Endothelial cell of hepatic sinusoid (primary cell): ENCODE measurements around the gene KDM6A.
"Not testable (repeated sequence)": the region's sequence is repeated elsewhere in the genome, so short reads cannot be mapped to it uniquely, and the experiment has no call there.

Experiments
- in situ Hi-C: cut with HindIII; loops from 2 replicates; pipeline ENCODE4 v1.10.0; 2017; ENCODE audit warnings: low sequenced_read_pairs

Gene KDM6A

DNA sequence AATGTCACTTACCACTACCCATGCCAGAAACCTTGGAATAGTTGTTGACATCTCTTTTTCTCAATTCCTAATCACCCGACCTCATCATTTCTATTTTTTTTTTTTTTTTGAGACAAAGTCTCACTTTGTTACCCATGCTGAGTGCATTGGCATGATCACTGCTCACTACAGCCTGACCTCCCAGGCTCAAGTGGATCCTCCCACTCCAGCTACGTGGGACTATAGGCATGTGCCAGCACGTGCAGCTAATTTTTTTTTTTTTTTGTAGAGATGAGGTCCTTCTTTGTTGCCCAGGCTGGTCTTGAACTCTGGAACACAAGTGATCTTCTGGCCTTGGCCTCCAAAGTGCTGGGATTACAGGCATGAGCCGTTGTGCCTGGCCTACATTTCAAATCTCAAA, 12.0 kb downstream of the KDM6A start:
- in situ Hi-C loops: no loop called here

DNA sequence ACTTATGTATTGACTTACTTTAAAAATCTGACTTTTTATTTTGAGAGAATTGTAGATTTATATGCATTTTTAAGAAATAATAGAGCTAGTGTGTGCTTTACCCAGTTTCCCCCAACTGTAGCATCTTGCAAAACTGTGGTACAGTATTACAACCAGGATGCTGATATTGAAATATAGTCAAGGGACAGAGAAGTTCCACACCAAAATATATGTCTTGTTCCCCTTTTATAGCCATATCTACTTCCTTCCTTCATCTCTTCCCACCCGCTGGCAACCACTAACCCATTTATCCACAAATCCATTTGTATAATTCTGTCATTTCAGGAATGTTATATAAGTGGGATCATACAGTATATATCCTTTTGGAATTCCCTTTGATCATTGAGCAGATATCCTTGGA, 16.8 kb downstream of the KDM6A start:
- in situ Hi-C loops: no loop called here

- in situ Hi-C loops: no loop called here
These were observed 17.3 kb downstream of the KDM6A start for GRCh38 chrX:44890247-44890646.

GRCh38 chrX:44890687-44891086, 17.7 kb downstream of the KDM6A start:
- in situ Hi-C loops: not testable (repeated sequence)

- in situ Hi-C loops: no loop called here
These were observed 18.7 kb downstream of the KDM6A start for GRCh38 chrX:44891642-44892041.

DNA sequence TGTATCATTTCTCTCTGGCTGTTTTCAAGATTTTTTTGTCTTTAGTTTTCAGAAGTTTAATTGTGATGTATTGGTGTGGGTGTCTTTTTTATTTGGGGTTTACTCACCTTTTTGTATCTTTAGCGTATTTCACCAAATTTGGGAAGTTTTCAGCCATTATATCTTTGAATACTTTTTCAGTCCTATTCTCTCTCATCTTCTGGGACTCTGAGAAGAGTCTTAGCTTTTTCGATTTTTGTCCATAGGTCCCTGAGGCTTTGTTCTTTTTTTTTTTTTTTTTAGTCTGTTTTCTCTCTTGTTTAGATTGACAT, 23.8 kb downstream of the KDM6A start:
- in situ Hi-C loops: no loop called here

DNA sequence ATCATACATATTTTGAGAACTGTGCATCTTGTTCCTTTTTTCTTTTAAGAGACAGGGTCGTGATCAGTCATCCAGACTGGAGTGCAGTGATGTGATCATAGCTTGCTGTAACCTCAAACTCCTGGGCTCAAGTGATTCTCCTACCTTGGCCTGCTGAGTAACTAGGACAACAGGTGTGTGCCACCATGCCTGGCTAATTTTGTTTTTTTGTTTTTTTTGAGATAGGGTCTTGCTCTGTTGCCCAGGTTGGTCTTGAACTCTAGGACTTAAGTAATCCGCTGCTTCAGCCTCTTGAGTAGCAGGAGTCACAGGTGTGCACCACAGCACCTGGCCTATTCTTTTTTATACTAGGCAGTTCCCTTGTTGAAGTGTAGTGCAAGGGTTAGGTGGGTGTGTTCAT, 24.6 kb downstream of the KDM6A start:
- in situ Hi-C loops: no loop called here

DNA sequence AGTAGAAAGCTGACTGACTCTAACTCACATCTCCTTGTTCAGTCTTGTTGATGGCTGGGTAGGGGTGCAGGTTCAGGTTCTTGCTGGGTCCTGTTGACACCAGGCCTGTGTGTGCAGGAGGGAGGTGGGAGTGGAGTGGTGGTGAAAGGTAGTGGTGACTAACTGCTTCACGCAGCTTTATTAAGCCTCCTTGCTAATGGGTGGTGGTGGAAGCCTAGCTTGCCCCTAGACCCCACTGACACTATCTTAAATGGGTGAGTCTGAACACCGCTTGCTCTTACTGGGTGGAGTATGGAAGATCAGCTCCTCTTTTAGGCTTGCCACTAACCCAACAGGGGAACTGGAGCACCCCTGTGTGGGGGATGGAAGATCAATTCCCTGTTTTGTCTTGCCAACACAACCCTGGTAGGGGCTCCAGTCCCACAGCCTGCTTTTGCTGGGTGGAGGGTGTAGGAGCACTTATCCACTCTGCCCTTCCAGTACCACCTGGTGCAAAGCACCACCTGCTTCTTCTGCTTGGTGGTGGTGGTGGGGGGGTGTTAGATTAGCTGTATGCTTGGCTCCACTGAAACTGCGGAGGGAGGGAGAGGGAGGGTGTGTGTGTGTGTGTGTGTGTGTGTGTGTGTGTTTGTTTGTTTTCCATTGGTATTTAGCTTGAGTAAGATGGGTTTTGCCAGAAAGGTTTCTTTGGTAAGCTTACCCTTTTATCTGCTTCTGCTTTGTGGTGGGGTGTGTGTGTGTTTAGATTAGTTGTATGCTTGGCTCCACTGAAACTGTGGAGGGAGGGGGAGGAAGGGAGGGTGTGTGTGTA, 25.6 kb downstream of the KDM6A start:
- in situ Hi-C loops: no loop called here

DNA sequence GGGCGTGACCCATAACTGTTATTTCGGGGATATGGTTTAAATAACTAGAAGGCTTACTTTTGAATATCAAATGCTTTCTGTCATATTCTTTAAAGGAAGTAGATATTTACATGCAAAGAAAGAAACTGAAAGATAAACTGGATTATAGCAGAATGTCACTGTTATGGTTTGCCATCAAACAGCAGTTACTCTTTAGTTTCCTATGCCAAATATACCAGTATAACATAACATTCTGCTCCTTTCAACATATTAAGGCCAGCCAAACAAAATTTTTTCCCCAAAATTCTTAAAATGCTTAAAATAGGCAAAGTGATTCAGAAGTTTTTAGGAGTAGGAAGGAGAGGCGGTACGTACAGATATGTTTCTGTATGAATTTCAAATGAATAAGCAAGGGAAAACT, 27.0 kb downstream of the KDM6A start:
- in situ Hi-C loops: no loop called here

- in situ Hi-C loops: no loop called here
These were observed 30.1 kb downstream of the KDM6A start for GRCh38 chrX:44903107-44903506.

DNA sequence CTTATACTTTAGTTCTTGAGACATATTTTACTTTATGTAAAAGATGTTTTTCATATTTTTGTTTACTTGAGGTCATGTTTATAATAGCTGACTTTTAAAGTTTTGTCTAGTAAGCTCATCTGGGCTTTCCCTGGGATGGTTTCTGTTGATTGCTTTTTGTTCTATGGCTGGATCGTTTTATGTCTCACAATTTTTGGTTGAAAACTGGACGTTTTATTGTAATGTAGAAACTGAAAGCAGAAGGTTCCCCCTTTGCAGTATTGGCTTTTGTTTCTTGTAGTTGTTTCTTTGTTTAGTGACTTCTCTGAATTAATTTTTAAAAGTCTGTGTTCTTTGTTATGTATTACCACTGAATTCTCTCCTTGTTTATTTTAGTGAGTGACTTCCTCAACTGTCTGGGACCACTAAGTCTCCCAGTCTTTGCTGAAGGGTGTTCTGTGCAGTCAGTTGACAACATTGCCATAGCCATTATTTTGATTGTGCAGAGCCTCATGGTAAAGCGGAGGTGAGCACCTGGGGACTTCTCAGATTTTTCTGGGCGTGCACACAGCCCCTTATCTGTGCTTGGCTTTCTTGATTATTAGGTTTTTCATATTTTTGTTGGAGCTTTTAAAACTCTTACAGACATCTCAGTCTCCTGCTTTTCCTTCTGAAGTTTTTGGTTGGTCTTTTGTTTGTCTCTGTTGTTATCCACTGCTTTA, 31.0 kb downstream of the KDM6A start:
- in situ Hi-C loops: no loop called here

DNA sequence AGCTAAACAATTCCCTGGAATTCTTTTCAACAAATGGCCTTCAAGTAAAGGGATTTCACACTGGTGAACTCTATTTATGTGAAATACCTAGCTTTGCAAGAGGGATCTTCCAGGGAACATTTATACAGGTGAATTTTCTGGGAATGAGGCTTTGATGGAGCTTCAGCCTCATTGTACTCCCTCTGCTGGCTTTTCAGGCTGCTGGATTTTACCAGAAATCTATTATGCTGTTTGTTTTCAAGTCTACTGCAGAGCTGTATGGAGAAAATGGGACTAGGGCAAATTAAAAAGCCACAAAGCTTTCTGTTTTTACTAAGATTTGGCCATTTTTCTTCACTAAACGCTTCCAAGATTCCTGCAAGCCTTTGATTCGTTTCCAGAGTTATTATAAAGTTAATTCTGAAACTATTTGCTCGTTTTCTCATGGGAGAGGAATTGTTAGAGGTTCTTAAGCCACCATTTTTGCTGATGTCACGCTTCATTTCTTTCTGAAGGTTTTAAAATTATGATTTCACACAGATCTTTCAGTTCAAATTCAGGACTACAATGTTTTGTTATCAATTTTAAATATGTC, 31.6 kb downstream of the KDM6A start:
- in situ Hi-C loops: no loop called here

- in situ Hi-C loops: no loop called here
These were observed 33.1 kb downstream of the KDM6A start for GRCh38 chrX:44906041-44906440.

DNA sequence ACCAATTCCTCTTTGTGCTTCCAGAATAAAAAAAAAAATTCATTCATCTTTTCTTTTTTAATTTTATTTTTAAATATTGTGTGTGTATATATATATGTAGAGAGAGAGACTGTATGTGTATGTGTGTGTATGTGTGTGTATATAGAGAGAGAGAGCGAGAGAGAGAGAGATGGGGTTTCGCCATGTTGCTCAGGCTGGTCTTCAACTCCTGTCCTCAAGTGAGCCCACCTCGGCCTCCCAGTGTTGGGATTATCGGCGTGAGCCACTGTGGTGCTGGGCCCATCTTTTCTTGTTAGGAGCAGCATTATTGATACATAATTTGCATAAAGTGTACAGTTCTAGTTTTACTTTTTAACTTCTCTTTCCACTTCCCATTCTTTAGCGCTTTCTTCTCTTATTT, 33.6 kb downstream of the KDM6A start:
- in situ Hi-C loops: no loop called here

GRCh38 chrX:44908153-44908552, 35.2 kb downstream of the KDM6A start:
- in situ Hi-C loops: no loop called here

DNA sequence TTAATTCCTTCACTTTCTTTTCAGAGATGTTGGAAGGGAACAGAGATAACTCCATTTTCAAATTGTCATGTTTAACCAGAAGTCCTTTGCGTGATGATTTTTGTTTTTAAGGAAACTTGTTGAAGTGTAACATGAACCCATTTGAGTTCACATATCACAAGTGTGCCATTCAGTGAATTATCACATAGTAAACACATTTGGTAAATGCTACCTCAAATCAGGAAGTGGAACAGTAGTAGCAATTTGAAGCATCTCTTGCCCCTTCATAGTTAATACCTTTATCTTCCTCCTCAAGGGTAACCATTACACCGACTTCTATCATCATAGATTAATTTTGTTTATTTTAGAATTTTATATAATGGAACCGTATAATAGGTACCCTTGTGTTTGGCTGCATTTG, 35.8 kb downstream of the KDM6A start:
- in situ Hi-C loops: no loop called here

DNA sequence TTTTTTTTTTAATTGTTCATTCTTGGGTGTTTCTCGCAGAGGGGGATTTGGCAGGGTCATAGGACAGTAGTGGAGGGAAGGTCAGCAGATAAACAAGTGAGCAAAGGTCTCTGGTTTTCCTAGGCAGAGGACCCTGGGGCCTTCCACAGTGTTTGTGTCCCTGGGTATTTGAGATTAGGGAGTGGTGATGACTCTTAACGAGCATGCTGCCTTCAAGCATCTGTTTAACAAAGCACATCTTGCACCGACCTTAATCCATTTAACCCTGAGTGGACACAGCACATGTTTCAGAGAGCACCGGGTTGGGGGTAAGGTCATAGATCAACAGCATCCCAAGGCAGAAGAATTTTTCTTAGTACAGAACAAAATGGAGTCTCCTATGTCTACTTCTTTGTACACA, 37.5 kb downstream of the KDM6A start:
- in situ Hi-C loops: not testable (repeated sequence)

DNA sequence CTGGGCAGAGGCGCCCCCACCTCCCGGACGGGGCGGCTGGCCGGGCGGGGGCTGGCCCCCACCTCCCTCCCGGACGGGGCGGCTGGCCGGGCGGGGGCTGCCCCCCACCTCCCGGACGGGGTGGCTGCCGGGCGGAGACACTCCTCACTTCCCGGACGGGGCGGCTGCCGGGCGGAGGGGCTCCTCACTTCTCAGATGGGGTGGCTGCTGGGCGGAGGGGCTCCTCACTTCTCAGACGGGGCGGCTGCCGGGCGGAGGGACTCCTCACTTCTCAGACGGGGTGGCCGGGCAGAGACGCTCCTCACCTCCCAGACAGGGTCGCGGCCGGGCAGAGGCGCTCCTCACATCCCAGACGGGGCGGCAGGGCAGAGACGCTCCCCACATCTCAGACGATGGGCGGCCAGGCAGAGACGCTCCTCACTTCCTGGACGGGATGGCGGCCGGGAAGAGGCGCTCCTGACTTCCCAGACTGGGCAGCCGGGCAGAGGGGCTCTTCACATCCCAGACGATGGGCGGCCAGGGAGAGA, 38.1 kb downstream of the KDM6A start:
- in situ Hi-C loops: not testable (repeated sequence)

DNA sequence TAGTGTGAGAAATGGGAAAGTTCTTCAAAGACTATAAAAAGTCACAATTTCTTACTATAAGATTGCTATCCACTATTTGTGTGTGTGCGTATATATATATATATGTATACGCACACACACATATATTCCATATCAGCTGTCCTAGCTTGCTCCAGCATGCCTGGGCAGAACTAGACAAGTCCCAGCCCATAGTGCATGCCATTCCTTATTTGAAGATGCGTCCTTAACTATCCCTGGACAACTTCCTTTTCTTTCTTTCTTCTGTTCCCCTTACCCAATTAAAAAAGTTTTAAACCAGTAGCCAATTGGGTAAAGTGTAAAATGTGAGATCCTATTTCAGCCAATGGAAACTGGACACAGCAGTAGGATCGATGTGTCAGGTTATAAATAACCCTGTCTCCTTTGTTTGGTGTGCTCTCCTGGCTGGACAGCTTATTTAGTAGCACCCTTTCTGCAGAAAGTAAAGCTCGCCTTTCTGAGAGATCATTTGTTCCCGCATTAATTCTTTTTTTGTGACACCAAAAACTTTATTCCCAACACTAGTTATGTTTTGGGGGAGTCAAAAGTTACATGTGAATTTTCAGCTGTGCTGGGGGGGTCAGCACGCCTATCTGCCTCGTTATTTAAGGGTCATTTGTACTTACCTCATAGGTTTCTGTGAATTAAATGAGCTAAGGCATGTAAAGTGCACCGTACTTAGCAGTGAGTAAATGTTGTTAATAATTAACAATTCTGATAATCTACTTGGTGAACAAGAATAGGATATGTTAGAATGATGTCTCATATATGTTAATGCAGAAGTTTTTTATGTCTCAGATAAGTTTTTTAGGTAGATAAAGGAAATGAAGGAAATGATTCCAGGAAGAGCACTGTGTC, 40.9 kb downstream of the KDM6A start:
- in situ Hi-C loops: no loop called here

GRCh38 chrX:44914532-44915198, 41.7 kb downstream of the KDM6A start:
- in situ Hi-C loops: no loop called here
